AG09319 (cell line): ENCODE results near the gene F5.

ENCODE experiments used
- DNase-seq: peaks from one replicate; pipeline ENCODE4 v3.0.0-alpha.2; 2010; ENCODE audit warnings: low read depth; ENCODE audit errors: extremely low read depth
- CTCF ChIP-seq: IDR thresholded peaks from 2 replicates; pipeline ENCODE4 v1.5.1; 2011; ENCODE audit warnings: low read depth, mild to moderate bottlenecking, inconsistent platforms, low read length, moderate library complexity

The F5 gene

GRCh38 chr1:169491845-169492281, 94.4 kb downstream of the F5 start:
- DNase-seq, result no peak
- no peak for TF ChIP-seq CTCF

- no peak for DNase-seq
- TF ChIP-seq CTCF, result no peak
Measured at GRCh38 chr1:169488157-169488556, 98.1 kb downstream of the F5 start.

- TF ChIP-seq CTCF, result no peak
- no peak for DNase-seq
Measured at GRCh38 chr1:169487561-169487960, 98.7 kb downstream of the F5 start.

GRCh38 chr1:169487133-169487532, 99.1 kb downstream of the F5 start:
- TF ChIP-seq CTCF, result no peak
- no peak for DNase-seq

GRCh38 chr1:169486281-169487051, 99.8 kb downstream of the F5 start:
- DNase-seq, result peak; percentile 3
- TF ChIP-seq CTCF, result no peak

GRCh38 chr1:169485431-169486280, 100.6 kb downstream of the F5 start, which contains the start of gene SLC19A2:
Gene SLC19A2, minus strand, starts transcription at chr1:169485944. Its CDS starts 178 bp downstream, at chr1:169485766.
- peak; percentile 97 for DNase-seq

More at GRCh38 chr1:169485431-169486280, 100.6 kb downstream of the F5 start, which contains the start of gene SLC19A2:
- TF ChIP-seq CTCF, result peak; percentile 34
